SK-N-SH (cell line): ENCODE results near the gene TSSK1B. TPM values are rescaled to one million over a fixed set of nuclear protein-coding genes. Genes with fewer than 3 reads are reported as not detected.

Experiments
- CTCF ChIA-PET: fragments of 300-600, 350-600 bp; formaldehyde crosslinking; extraction: SDS; loops from one replicate; lab custom pipeline; 2021; lab: Yijun Ruan, JAX
- POLR2A ChIA-PET: fragments of 350-600 bp; sonication (Branson Sonifier 250); formaldehyde crosslinking; extraction: SDS; loops from one replicate; lab custom pipeline; 2020; ENCODE audit warnings: antibody characterized with exemption, inconsistent platforms; lab: Yijun Ruan, JAX
- DNase-seq: peaks from one replicate; pipeline ENCODE4 v3.0.0; 2012
- H2AFZ ChIP-seq: fragments of 200-600 bp; sonication (generic); 2 replicates; pipeline ENCODE4 v1.8.1; 2016; ENCODE audit warnings: antibody characterized with exemption, mild to moderate bottlenecking, low read depth
- H3F3A ChIP-seq: fragments of 200-600 bp; sonication (generic); replicated peaks from 2 replicates; pipeline ENCODE3; 2016; ENCODE audit warnings: antibody characterized with exemption, mild to moderate bottlenecking; ENCODE audit not compliant: insufficient read depth
- H3K27ac ChIP-seq, 2 experiments: fragments of 200-500 bp in 1 of 2; fragments of 200-600 bp in 1 of 2; sonication (Bioruptor generic) in 1 of 2; sonication (generic), shearing (Covaris generic) in 1 of 2; 2 replicates each; pipeline versions ENCODE4 v1.5.1 to v1.6.1; 2014 to 2016; ENCODE audit warnings: low read depth in 2 of 2, inconsistent platforms in 1 of 2, low read length in 1 of 2, mild to moderate bottlenecking in 1 of 2, mixed read lengths in 1 of 2
- H3K27me3 ChIP-seq: fragments of 200-600 bp; sonication (generic), shearing (Covaris generic); 2 replicates; pipeline ENCODE4 v1.6.1; 2016; ENCODE audit warnings: mixed run types; ENCODE audit not compliant: insufficient read depth
- H3K36me3 ChIP-seq, 2 experiments: fragments of 200-500 bp in 1 of 2; fragments of 200-600 bp in 1 of 2; sonication (Bioruptor generic) in 1 of 2; sonication (generic) in 1 of 2; replicated peaks in 1 of 2; 2 replicates each; pipeline versions ENCODE3 to v1.5.1; 2014 to 2016; ENCODE audit warnings: low read length in 1 of 2, mild to moderate bottlenecking in 1 of 2; ENCODE audit not compliant: insufficient read depth in 2 of 2, control insufficient read depth in 1 of 2
- H3K4me1 ChIP-seq, 2 experiments: fragments of 200-500 bp in 1 of 2; fragments of 200-600 bp in 1 of 2; sonication (Bioruptor generic) in 1 of 2; sonication (generic), shearing (Covaris generic) in 1 of 2; 2 replicates each; pipeline versions ENCODE4 v1.5.1 to v1.6.1; 2014 to 2016; ENCODE audit warnings: low read depth in 1 of 2, low read length in 1 of 2, mixed run types in 1 of 2; ENCODE audit not compliant: insufficient read depth in 2 of 2, control insufficient read depth in 1 of 2
- H3K4me2 ChIP-seq: fragments of 200-600 bp; sonication (generic), shearing (Covaris generic); 2 replicates; pipeline ENCODE4 v1.6.1; 2017; ENCODE audit warnings: mixed run types
- H3K4me3 ChIP-seq, 2 experiments: fragments of 200-500 bp in 1 of 2; fragments of 200-600 bp in 1 of 2; sonication (Bioruptor generic) in 1 of 2; sonication (generic), shearing (Covaris generic) in 1 of 2; 2 replicates each; pipeline versions ENCODE4 v1.5.1 to v1.8.1; 2014 to 2016; ENCODE audit warnings: low read depth in 2 of 2, inconsistent platforms in 1 of 2, low read length in 1 of 2, mild to moderate bottlenecking in 1 of 2, mixed read lengths in 1 of 2, moderate library complexity in 1 of 2
- H3K79me2 ChIP-seq: fragments of 200-600 bp; sonication (generic); 2 replicates; pipeline ENCODE4 v1.8.1; 2017; ENCODE audit warnings: mild to moderate bottlenecking; ENCODE audit not compliant: insufficient read depth
- H3K9ac ChIP-seq: fragments of 200-600 bp; sonication (generic); 2 replicates; pipeline ENCODE4 v1.6.1; 2017; ENCODE audit warnings: mixed run types
- H3K9me2 ChIP-seq: fragments of 200-600 bp; sonication (generic); 2 replicates; pipeline ENCODE4 v1.6.1; 2017; ENCODE audit warnings: mixed run types
- H3K9me3 ChIP-seq: fragments of 200-600 bp; sonication (generic); 2 replicates; pipeline ENCODE4 v1.6.1; 2017; ENCODE audit warnings: mixed run types, mild to moderate bottlenecking, moderate library complexity
- H4K20me1 ChIP-seq: fragments of 200-600 bp; sonication (generic); 2 replicates; pipeline ENCODE4 v1.6.1; 2017; ENCODE audit warnings: mild to moderate bottlenecking, mixed run types; ENCODE audit not compliant: insufficient read depth
- ELF1 ChIP-seq: IDR thresholded peaks from 2 replicates; pipeline ENCODE4 v1.4.0; 2012
- EZH2phosphoT487 ChIP-seq: fragments of 200-600 bp; sonication (generic); IDR thresholded peaks from 2 replicates; pipeline ENCODE4 v1.6.1; 2017; ENCODE audit warnings: low read depth, mixed run types, mild to moderate bottlenecking, antibody characterized with exemption, moderate library complexity, borderline replicate concordance
- GABPA ChIP-seq: IDR thresholded peaks from 2 replicates; pipeline ENCODE4 v1.4.0; 2012; ENCODE audit warnings: low read depth, mild to moderate bottlenecking
- GATA2 ChIP-seq: sonication (generic); formaldehyde crosslinking; IDR thresholded peaks from 2 replicates; pipeline ENCODE4 v1.5.0; 2020; ENCODE audit warnings: mild to moderate bottlenecking, missing genetic modification reagents
- MAX ChIP-seq: IDR thresholded peaks from 2 replicates; pipeline ENCODE4 v1.4.0; 2012; ENCODE audit warnings: low read depth
- MEF2A ChIP-seq: IDR thresholded peaks from 2 replicates; pipeline ENCODE4 v1.4.0; 2012; ENCODE audit warnings: low read depth, borderline replicate concordance
- NFIC ChIP-seq: IDR thresholded peaks from 2 replicates; pipeline ENCODE4 v1.4.0; 2012; ENCODE audit warnings: borderline replicate concordance
- POLR2AphosphoS5 ChIP-seq: IDR thresholded peaks from 2 replicates; pipeline ENCODE4 v1.6.1; 2012; ENCODE audit warnings: low read depth, low read length
- RAD21 ChIP-seq: IDR thresholded peaks from 2 replicates; pipeline ENCODE4 v1.6.1; 2012; ENCODE audit warnings: mild to moderate bottlenecking, low read length
- RCOR1 ChIP-seq: fragments of 150-350 bp; IDR thresholded peaks from 2 replicates; pipeline ENCODE4 v1.6.1; 2017; ENCODE audit warnings: antibody characterized with exemption, low read length
- REST ChIP-seq: IDR thresholded peaks from 2 replicates; pipeline ENCODE4 v1.6.1; 2012; ENCODE audit warnings: mild to moderate bottlenecking, low read depth, low read length, moderate library complexity
- SIN3A ChIP-seq: IDR thresholded peaks from 2 replicates; pipeline ENCODE4 v1.6.1; 2012; ENCODE audit warnings: low read depth, mild to moderate bottlenecking, low read length, moderate library complexity, borderline replicate concordance
- TEAD4 ChIP-seq: IDR thresholded peaks from 2 replicates; pipeline ENCODE4 v1.4.0; 2012; ENCODE audit warnings: mild to moderate bottlenecking, borderline replicate concordance; ENCODE audit not compliant: insufficient read depth
- YY1 ChIP-seq: IDR thresholded peaks from 2 replicates; pipeline ENCODE4 v1.4.0; 2012; ENCODE audit warnings: low read depth, mild to moderate bottlenecking
- WGBS: methylation state at CpG from one replicate; pipeline ENCODE4 v1.1.6; 2017; ENCODE audit warnings: low lambda C conversion rate; 5-methylcytosine and 5-hydroxymethylcytosine counted together
- polyA plus RNA-seq, 3 experiments: library from polyadenylated mRNA; depleted of rRNA; stranded (reverse); fragments of >200 nt; gene quantifications; 2 replicates each; pipeline ENCODE4 v1.2.3, GENCODE V29; 2012
- TF ChIP-seq, protein P1 (sequence below): fragments of 150-350 bp; IDR thresholded peaks from 2 replicates; pipeline ENCODE4 v1.6.1; 2016; ENCODE audit warnings: mild to moderate bottlenecking, low read depth, low read length
- TF ChIP-seq, protein P2 (sequence below): fragments of 150-350 bp; IDR thresholded peaks from 2 replicates; pipeline ENCODE4 v1.6.1; 2017; ENCODE audit warnings: antibody characterized with exemption, low read length, low read depth, borderline replicate concordance

The TSSK1B gene
- polyA plus RNA-seq, 1 of the 3 experiments (the other 2 are of a cell fraction): 0.05 TPM

DNA sequence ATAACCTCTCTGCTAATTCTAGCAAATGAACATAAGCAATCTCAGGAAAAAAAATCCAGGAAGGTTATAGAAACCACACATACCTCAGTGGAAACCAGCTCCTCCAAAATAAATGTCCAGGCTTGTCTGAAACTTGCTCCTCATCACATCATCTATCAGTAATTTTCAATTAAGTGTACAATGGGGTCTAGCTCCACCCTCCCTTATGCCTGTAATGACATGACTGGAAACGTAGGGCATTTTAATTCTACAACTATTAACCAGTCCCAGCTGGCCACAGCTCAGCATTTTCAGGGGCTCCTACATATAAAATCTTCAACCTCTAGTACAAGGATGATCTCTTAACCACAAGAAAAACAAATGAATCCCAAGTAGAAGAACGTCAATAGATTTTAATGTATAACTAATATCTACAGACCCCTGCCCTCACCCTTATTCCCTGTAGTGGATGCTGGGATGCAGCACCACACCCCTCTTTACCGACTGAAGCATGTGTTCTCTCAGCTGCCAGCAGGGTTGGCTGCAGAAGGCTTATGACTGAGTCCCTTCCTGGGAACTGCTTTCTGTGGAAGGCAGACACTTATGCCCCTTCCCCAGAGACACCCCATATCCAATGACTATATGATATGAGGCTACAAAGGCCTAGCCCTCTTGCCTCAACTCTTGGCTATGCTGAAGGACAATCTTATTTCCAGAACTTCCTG, 6.8 kb downstream of the TSSK1B start:
- H3K27me3 ChIP-seq: no peaks in the 10 kb centered on the region
- no peaks in the 10 kb centered on the region for H3K79me2 ChIP-seq
- H3K9me2 ChIP-seq: no peaks in the 10 kb centered on the region
- H3F3A ChIP-seq: no peaks in the 10 kb centered on the region
- CTCF ChIA-PET: no interaction called here
- H3K36me3 ChIP-seq: no peaks in the 10 kb centered on the region
- no peak overlapping the region for H3K27ac ChIP-seq
- H3K4me1 ChIP-seq: no peaks in the 10 kb centered on the region; a peak in 1 of 4 replicates
- WGBS: 29% methylated on average over 3 of the region's 3 CpGs
- H3K9ac ChIP-seq: no peak overlapping the region
- no peak overlapping the region for H3K4me2 ChIP-seq
- no peak for DNase-seq
- H3K9me3 ChIP-seq: no peaks in the 10 kb centered on the region
- no peak overlapping the region for H2AFZ ChIP-seq
- TF ChIP-seq, protein P1, sequence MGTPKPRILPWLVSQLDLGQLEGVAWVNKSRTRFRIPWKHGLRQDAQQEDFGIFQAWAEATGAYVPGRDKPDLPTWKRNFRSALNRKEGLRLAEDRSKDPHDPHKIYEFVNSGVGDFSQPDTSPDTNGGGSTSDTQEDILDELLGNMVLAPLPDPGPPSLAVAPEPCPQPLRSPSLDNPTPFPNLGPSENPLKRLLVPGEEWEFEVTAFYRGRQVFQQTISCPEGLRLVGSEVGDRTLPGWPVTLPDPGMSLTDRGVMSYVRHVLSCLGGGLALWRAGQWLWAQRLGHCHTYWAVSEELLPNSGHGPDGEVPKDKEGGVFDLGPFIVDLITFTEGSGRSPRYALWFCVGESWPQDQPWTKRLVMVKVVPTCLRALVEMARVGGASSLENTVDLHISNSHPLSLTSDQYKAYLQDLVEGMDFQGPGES: no peak
- TF ChIP-seq EZH2phosphoT487: no peak
- TF ChIP-seq TEAD4: no peak
- no peak for TF ChIP-seq GABPA
- no peak for TF ChIP-seq GATA2 (CRISPR knock-in tag)
- no peak for TF ChIP-seq POLR2AphosphoS5
- TF ChIP-seq MEF2A: no peak
- no peak for TF ChIP-seq ELF1
- no peak for TF ChIP-seq SIN3A
- TF ChIP-seq, protein P2, sequence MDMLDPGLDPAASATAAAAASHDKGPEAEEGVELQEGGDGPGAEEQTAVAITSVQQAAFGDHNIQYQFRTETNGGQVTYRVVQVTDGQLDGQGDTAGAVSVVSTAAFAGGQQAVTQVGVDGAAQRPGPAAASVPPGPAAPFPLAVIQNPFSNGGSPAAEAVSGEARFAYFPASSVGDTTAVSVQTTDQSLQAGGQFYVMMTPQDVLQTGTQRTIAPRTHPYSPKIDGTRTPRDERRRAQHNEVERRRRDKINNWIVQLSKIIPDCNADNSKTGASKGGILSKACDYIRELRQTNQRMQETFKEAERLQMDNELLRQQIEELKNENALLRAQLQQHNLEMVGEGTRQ: no peak
- TF ChIP-seq REST: no peak
- TF ChIP-seq RCOR1: no peak
- TF ChIP-seq RAD21: no peak
- TF ChIP-seq MAX: no peak
- TF ChIP-seq NFIC: no peak
- no peak for TF ChIP-seq YY1
- TF ChIP-seq, all 33 proteins: peak for 0
- no peak overlapping the region for H3K4me3 ChIP-seq
- H4K20me1 ChIP-seq: no peaks in the 10 kb centered on the region
- POLR2A ChIA-PET: no interaction called here
